Measurements from ENCODE around the gene ATG101. TPM values are rescaled to one million over a fixed set of nuclear protein-coding genes. Genes with fewer than 3 reads are reported as not detected.

Gene ATG101
- total and polyA plus RNA-seq, 11 donors = 18.9 to 108 (median 24.1) TPM

- peaks cover 0 to 62% (median 33%) of the 10 kb centered on the region in 12 donors for H3K4me1 ChIP-seq
- H3K9me3 ChIP-seq = no peaks in the 10 kb centered on the region
- TF ChIP-seq POLR2A (IDR thresholded peaks at IDR 0.05) (no peak), CTCF (IDR thresholded peaks at IDR 0.05) (no peak)
- H3K36me3 ChIP-seq = no peaks in the 10 kb centered on the region
- no peaks in the 10 kb centered on the region for H3K27me3 ChIP-seq
- H3K4me3 ChIP-seq = peak overlapping the region in 5 of 12 donors; percentile 3 to 60 (median 40)
- H3K27ac ChIP-seq = peak overlapping the region; percentile 35 to 94 (median 86)
- 34 to 44% (median 37%) methylated on average over 5 of the region's 5 CpGs for WGBS, 4 donors
- DNase-seq (no peak), ATAC-seq (peak; percentile 1 to 39 (median 26))
- intact Hi-C loops (cut with DNase I) = loop anchor here in 4 of 10 donors (1.0 to 2.0 kb wide), 4 partner anchors 19 to 57 kb away; partner anchors contain the start of gene NR4A1 (in 1 of the 4)
These were observed 43.5 kb upstream of the ATG101 start for GRCh38 chr12:52026263-52026662.

- peaks cover 4 to 68% (median 37%) of the 10 kb centered on the region in 12 donors for H3K4me1 ChIP-seq
- peak overlapping the region; percentile 35 to 94 (median 86) for H3K27ac ChIP-seq
- no peak overlapping the region for H3K4me3 ChIP-seq
- no peak for TF ChIP-seq CTCF (IDR thresholded peaks at IDR 0.05)
- TF ChIP-seq POLR2A (IDR thresholded peaks at IDR 0.05) = no peak
- 48 to 70% (median 64%) methylated on average over 8 to 12 of the region's 12 CpGs for WGBS, 4 donors
- intact Hi-C loops (cut with DNase I) = loop anchor here in 3 of 10 donors (2.0 kb wide), 3 partner anchors 18 to 56 kb away; partner anchors contain the start of gene NR4A1 (in 1 of the 3)
- no peaks in the 10 kb centered on the region for H3K9me3 ChIP-seq
- no peaks in the 10 kb centered on the region for H3K36me3 ChIP-seq
- peak in 4 of 5 donors; percentile 69 to 86 (median 79) for DNase-seq
- peak; percentile 24 to 60 (median 46) for ATAC-seq
- no peaks in the 10 kb centered on the region for H3K27me3 ChIP-seq
These were observed 42.5 kb upstream of the ATG101 start for GRCh38 chr12:52027085-52027843.

DNA sequence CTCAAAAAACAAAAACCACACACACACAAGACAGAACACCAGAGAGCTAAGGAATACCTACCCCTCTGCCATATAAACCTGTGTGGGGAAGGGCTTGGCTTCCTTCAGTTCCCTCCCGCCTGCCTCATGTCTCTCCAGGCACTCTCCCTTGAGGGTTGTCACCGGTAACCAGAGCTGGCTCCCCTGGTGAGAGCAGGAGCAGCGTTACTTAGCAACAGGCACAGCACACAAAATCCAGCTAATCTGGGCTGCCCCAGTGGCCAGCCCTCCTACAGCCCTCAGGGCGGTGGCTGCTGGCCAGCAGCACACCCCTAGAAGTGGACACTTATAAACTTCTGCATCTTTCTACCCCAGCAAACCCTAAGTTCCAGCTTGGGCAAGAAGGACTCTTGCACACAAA is 40.1 kb upstream of the ATG101 start:
- ATAC-seq = peak; percentile 4 to 19 (median 11)
- Histone ChIP-seq H3K4me1 (peaks cover 5 to 66% (median 39%) of the 10 kb centered on the region in 12 donors), H3K4me3 (no peak overlapping the region)

More for the DNA sequence above, 40.1 kb upstream of the ATG101 start:
- Histone ChIP-seq H3K9me3 (no peaks in the 10 kb centered on the region), H3K36me3 (no peaks in the 10 kb centered on the region), H3K27ac (peak overlapping the region in 6 of 12 donors; percentile 1 to 71 (median 28)), H3K27me3 (no peaks in the 10 kb centered on the region)
- intact Hi-C loops (cut with DNase I) = loop anchor here in 1 of 10 donors (2.0 kb wide), 1 partner anchor 45 kb away; no protein-coding TSS in a partner anchor
- TF ChIP-seq CTCF (IDR thresholded peaks at IDR 0.05) (no peak), POLR2A (IDR thresholded peaks at IDR 0.05) (no peak)
- peak in 4 of 5 donors; percentile 66 to 81 (median 74) for DNase-seq
- WGBS, 4 donors = 24 to 30% (median 29%) methylated on average over 3 to 4 of the region's 4 CpGs
